Neural cell (in vitro differentiated cells): Measurements from ENCODE around the gene HOXC11. TPM values are rescaled to one million over a fixed set of nuclear protein-coding genes. Genes with fewer than 3 reads are reported as not detected.

Experiments used
- H2AFZ ChIP-seq: fragments of 200-600, 300-800 bp; sonication (generic), shearing (Covaris generic); 2 replicates; pipeline ENCODE4 v1.6.0; 2014; ENCODE audit warnings: low read depth, mild to moderate bottlenecking, antibody characterized with exemption, low read length, moderate library complexity
- H3F3A ChIP-seq: fragments of 200-600 bp; shearing (Covaris generic); 2 replicates; pipeline ENCODE4 v1.6.1; 2016; ENCODE audit warnings: mild to moderate bottlenecking, moderate library complexity, mixed read lengths, antibody characterized with exemption, low read length; ENCODE audit not compliant: insufficient read depth, poor library complexity, severe bottlenecking
- H3K27ac ChIP-seq: fragments of 200-600, 300-800 bp; sonication (generic), shearing (Covaris generic); 2 replicates; pipeline ENCODE4 v1.5.1; 2014; ENCODE audit warnings: mild to moderate bottlenecking, low read length, moderate library complexity
- H3K27me3 ChIP-seq: fragments of 300-800, 200-600 bp; sonication (generic), shearing (Covaris generic); 2 replicates; pipeline ENCODE4 v1.6.0; 2014; ENCODE audit warnings: mild to moderate bottlenecking, low read depth, low read length, moderate library complexity; ENCODE audit not compliant: insufficient read depth
- H3K36me3 ChIP-seq: fragments of 300-800, 200-600 bp; sonication (generic), shearing (Covaris generic); 2 replicates; pipeline ENCODE4 v1.5.1; 2014; ENCODE audit warnings: mild to moderate bottlenecking, antibody characterized with exemption, low read length, moderate library complexity; ENCODE audit not compliant: insufficient read depth
- H3K4me2 ChIP-seq: fragments of 300-800, 200-600 bp; sonication (generic), shearing (Covaris generic); 2 replicates; pipeline ENCODE4 v1.6.0; 2014; ENCODE audit warnings: mild to moderate bottlenecking, low read length
- H3K4me3 ChIP-seq: fragments of 300-800, 200-600 bp; sonication (generic), shearing (Covaris generic); 2 replicates; pipeline ENCODE4 v1.5.1; 2014; ENCODE audit warnings: mild to moderate bottlenecking, low read length, moderate library complexity
- H3K79me2 ChIP-seq: fragments of 200-600 bp; shearing (Covaris generic); replicated peaks from 2 replicates; pipeline ENCODE4 v1.6.0; 2014; ENCODE audit warnings: mild to moderate bottlenecking, low read length, moderate library complexity; ENCODE audit not compliant: insufficient read depth
- H3K9ac ChIP-seq: fragments of 300-800, 200-600 bp; sonication (generic), shearing (Covaris generic); 2 replicates; pipeline ENCODE4 v1.6.1; 2016; ENCODE audit warnings: mild to moderate bottlenecking, low read length, mixed read lengths
- H3K9me2 ChIP-seq: fragments of 200-600 bp; shearing (Covaris generic); 2 replicates; pipeline ENCODE4 v1.6.1; 2016; ENCODE audit warnings: mild to moderate bottlenecking, low read length, mixed read lengths; ENCODE audit not compliant: insufficient read depth
- H3K9me3 ChIP-seq: fragments of 200-600, 300-800 bp; sonication (generic), shearing (Covaris generic); 2 replicates; pipeline ENCODE4 v1.6.1; 2016; ENCODE audit warnings: mild to moderate bottlenecking, mixed run types, low read length, moderate library complexity, mixed read lengths
- H4K20me1 ChIP-seq: fragments of 200-600 bp; shearing (Covaris generic); 2 replicates; pipeline ENCODE4 v1.6.1; 2016; ENCODE audit warnings: mild to moderate bottlenecking, mixed run types; ENCODE audit not compliant: insufficient read depth
- EP300 ChIP-seq: fragments of 450-650 bp; conservative IDR thresholded peaks from 2 replicates; pipeline ENCODE4 v1.6.1; 2014; ENCODE audit warnings: antibody characterized with exemption, mild to moderate bottlenecking, moderate library complexity; ENCODE audit not compliant: poor library complexity, severe bottlenecking
- EZH2 ChIP-seq: fragments of 200-600, 300-800 bp; shearing (Covaris generic), sonication (generic); IDR thresholded peaks from 2 replicates; pipeline ENCODE4 v1.6.1; 2014; ENCODE audit warnings: antibody characterized with exemption, low read length, borderline replicate concordance, mild to moderate bottlenecking; ENCODE audit not compliant: insufficient read depth, poor library complexity, severe bottlenecking
- MXI1 ChIP-seq: fragments of 450-650 bp; conservative IDR thresholded peaks from 2 replicates; pipeline ENCODE4 v1.6.1; 2014; ENCODE audit warnings: antibody characterized with exemption, mild to moderate bottlenecking; ENCODE audit not compliant: poor library complexity, severe bottlenecking
- POLR2AphosphoS5 ChIP-seq: IDR thresholded peaks from 2 replicates; pipeline ENCODE4 v1.6.1; 2012
- RAD21 ChIP-seq: fragments of 450-650 bp; conservative IDR thresholded peaks from 2 replicates; pipeline ENCODE4 v1.6.1; 2014; ENCODE audit warnings: antibody characterized with exemption, mild to moderate bottlenecking, moderate library complexity
- SMC3 ChIP-seq: fragments of 450-650 bp; conservative IDR thresholded peaks from 2 replicates; pipeline ENCODE4 v1.6.1; 2014; ENCODE audit warnings: antibody characterized with exemption, mild to moderate bottlenecking, moderate library complexity; ENCODE audit not compliant: poor library complexity
- TAF1 ChIP-seq: IDR thresholded peaks from 2 replicates; pipeline ENCODE4 v1.6.1; 2012; ENCODE audit warnings: low read depth
- polyA plus RNA-seq: library from polyadenylated mRNA; depleted of rRNA; stranded (reverse); fragments of >200 nt; gene quantifications from 2 replicates; pipeline ENCODE4 v1.2.3, GENCODE V29; 2014
- TF ChIP-seq, protein P1 (sequence below): IDR thresholded peaks from 2 replicates; pipeline ENCODE4 v1.6.1; 2012; ENCODE audit warnings: borderline replicate concordance
- TF ChIP-seq, protein P2 (sequence below): fragments of 450-650 bp; IDR thresholded peaks from 2 replicates; pipeline ENCODE4 v1.5.1; 2014; ENCODE audit warnings: antibody characterized with exemption, mild to moderate bottlenecking, moderate library complexity; ENCODE audit not compliant: poor library complexity, severe bottlenecking

The HOXC11 gene
- polyA plus RNA-seq, 1 donor from 2014 or later: not detected

DNA sequence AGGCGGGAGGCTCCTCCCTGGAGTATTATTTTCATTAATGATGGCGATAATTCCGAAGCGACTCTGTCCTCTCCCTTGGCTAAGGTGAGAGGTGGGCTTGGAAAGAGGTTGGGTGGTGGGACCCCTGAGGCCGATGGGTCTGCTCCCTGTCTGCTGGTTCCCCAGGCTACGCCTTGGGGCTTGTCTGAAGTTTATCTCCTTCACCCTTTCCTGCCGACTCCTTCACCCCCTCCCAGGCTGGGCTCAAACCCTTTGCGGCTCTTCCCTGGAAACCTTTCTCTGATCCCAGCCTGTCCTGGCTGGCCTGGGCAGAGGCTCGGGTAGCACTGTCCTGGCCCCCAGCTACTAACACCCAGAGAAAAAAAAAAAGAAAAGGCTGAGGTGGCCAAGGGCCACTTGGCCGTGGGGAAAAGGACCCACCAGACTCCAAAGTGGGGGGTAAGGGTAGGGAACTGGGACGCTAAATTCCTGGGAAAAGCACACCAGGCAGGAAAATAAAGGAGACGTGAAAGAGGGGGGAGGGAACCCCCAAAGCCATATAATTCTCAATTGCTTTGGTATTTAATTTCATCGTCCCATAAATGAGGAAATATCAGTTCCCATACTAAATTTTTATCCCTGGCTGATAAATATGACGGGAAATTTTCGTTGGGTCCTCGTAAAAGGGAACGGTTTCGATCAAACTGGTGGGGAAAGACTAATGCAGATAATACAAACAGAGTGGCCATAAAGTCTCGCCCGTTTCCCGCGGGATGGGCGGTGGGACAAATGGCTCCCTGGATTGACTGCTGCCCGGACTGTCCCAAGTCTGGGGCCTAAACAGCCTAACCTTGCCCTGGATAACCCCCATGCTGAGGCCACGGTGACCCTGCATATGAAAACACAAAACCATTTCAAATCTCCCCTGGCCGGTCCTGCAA is 10.0 kb downstream of the HOXC11 start:
- no peak overlapping the region for H3K9ac ChIP-seq
- H3K9me2 ChIP-seq: no peaks in the 10 kb centered on the region
- H3K27ac ChIP-seq: no peak overlapping the region
- H4K20me1 ChIP-seq: no peaks in the 10 kb centered on the region
- no peaks in the 10 kb centered on the region for H3K79me2 ChIP-seq
- no peaks in the 10 kb centered on the region for H3F3A ChIP-seq
- H3K36me3 ChIP-seq: no peaks in the 10 kb centered on the region
- TF ChIP-seq SMC3 (no peak), TAF1 (no peak), MXI1 (no peak), EZH2 (no peak), POLR2AphosphoS5 (no peak), EP300 (no peak), RAD21 (no peak)
- TF ChIP-seq, protein P1, sequence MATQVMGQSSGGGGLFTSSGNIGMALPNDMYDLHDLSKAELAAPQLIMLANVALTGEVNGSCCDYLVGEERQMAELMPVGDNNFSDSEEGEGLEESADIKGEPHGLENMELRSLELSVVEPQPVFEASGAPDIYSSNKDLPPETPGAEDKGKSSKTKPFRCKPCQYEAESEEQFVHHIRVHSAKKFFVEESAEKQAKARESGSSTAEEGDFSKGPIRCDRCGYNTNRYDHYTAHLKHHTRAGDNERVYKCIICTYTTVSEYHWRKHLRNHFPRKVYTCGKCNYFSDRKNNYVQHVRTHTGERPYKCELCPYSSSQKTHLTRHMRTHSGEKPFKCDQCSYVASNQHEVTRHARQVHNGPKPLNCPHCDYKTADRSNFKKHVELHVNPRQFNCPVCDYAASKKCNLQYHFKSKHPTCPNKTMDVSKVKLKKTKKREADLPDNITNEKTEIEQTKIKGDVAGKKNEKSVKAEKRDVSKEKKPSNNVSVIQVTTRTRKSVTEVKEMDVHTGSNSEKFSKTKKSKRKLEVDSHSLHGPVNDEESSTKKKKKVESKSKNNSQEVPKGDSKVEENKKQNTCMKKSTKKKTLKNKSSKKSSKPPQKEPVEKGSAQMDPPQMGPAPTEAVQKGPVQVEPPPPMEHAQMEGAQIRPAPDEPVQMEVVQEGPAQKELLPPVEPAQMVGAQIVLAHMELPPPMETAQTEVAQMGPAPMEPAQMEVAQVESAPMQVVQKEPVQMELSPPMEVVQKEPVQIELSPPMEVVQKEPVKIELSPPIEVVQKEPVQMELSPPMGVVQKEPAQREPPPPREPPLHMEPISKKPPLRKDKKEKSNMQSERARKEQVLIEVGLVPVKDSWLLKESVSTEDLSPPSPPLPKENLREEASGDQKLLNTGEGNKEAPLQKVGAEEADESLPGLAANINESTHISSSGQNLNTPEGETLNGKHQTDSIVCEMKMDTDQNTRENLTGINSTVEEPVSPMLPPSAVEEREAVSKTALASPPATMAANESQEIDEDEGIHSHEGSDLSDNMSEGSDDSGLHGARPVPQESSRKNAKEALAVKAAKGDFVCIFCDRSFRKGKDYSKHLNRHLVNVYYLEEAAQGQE: no peak
- TF ChIP-seq, protein P2, sequence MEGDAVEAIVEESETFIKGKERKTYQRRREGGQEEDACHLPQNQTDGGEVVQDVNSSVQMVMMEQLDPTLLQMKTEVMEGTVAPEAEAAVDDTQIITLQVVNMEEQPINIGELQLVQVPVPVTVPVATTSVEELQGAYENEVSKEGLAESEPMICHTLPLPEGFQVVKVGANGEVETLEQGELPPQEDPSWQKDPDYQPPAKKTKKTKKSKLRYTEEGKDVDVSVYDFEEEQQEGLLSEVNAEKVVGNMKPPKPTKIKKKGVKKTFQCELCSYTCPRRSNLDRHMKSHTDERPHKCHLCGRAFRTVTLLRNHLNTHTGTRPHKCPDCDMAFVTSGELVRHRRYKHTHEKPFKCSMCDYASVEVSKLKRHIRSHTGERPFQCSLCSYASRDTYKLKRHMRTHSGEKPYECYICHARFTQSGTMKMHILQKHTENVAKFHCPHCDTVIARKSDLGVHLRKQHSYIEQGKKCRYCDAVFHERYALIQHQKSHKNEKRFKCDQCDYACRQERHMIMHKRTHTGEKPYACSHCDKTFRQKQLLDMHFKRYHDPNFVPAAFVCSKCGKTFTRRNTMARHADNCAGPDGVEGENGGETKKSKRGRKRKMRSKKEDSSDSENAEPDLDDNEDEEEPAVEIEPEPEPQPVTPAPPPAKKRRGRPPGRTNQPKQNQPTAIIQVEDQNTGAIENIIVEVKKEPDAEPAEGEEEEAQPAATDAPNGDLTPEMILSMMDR: no peak
- H3K27me3 ChIP-seq: peaks cover 99% of the 10 kb centered on the region
- no peak overlapping the region for H2AFZ ChIP-seq
- no peak overlapping the region for H3K4me3 ChIP-seq
- H3K4me2 ChIP-seq: no peak overlapping the region
- no peaks in the 10 kb centered on the region for H3K9me3 ChIP-seq

DNA sequence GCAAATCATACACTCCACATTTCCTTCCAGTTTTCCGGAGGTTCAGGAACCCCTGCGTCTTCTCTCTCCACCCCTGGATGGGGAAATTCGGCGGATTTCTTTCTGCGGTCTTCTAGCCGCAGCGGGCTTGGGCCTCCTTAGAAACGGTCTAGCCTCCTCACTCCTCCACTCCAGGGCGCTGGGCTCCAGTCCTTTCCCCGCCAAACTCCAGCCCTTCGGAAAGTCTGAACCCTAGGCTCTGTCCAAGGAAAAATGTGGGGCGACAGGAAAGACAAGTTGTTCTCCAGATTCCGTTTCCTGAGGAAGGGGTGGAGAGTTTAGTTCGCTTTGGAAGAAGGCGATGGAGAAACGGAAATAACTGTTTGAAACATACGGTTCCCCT is 10.6 kb downstream of the HOXC11 start:
- no peak overlapping the region for H3K9ac ChIP-seq
- H3K4me2 ChIP-seq: no peak overlapping the region
- H3K9me2 ChIP-seq: no peaks in the 10 kb centered on the region
- no peaks in the 10 kb centered on the region for H3K9me3 ChIP-seq
- TF ChIP-seq TAF1: no peak
- TF ChIP-seq POLR2AphosphoS5: no peak
- no peak for TF ChIP-seq MXI1
- H3K27ac ChIP-seq: no peak overlapping the region
- no peaks in the 10 kb centered on the region for H3K36me3 ChIP-seq
- H3K79me2 ChIP-seq: no peaks in the 10 kb centered on the region
- H3F3A ChIP-seq: no peaks in the 10 kb centered on the region
- H4K20me1 ChIP-seq: no peaks in the 10 kb centered on the region
- H2AFZ ChIP-seq: no peak overlapping the region
- no peak overlapping the region for H3K4me3 ChIP-seq
- H3K27me3 ChIP-seq: peaks cover 100% of the 10 kb centered on the region
